ENCODE data around the gene PHF1.

GRCh38 chr6:33428966-33429749, 18.3 kb downstream of the PHF1 start:
- no peak for TF ChIP-seq EZH2 (IDR thresholded peaks at IDR 0.05; ENCODE audit: insufficient read depth, poor library complexity, severe bottlenecking)
- TF ChIP-seq EZH2phosphoT487 (IDR thresholded peaks at IDR 0.05; ENCODE audit: insufficient read depth, low read depth) = no peak
